Keratinocyte (primary cell): ENCODE measurements around the gene MRGPRF.

Source experiments
- EZH2 ChIP-seq: IDR thresholded peaks from one replicate; pipeline ENCODE4 v1.6.1; 2012; ENCODE audit warnings: inconsistent platforms, mild to moderate bottlenecking, low read length, moderate library complexity
- TF ChIP-seq, protein P1 (sequence below), 3 experiments: IDR thresholded peaks in 1 of 3; conservative IDR thresholded peaks in 1 of 3; optimal IDR thresholded peaks in 1 of 3; 2 replicates in 2 of 3; 3 replicates in 1 of 3; pipeline versions ENCODE3 to v1.5.1; 2011; ENCODE audit warnings: low read length in 3 of 3, mild to moderate bottlenecking in 3 of 3, moderate library complexity in 2 of 3, control low read depth in 1 of 3, inconsistent platforms in 1 of 3; ENCODE audit not compliant: insufficient read depth in 2 of 3; ENCODE audit errors: extremely low read depth in 1 of 3

GRCh38 chr11:68961245-68961644 lies 51.8 kb downstream of the MRGPRF start:
- TF ChIP-seq, protein P1, sequence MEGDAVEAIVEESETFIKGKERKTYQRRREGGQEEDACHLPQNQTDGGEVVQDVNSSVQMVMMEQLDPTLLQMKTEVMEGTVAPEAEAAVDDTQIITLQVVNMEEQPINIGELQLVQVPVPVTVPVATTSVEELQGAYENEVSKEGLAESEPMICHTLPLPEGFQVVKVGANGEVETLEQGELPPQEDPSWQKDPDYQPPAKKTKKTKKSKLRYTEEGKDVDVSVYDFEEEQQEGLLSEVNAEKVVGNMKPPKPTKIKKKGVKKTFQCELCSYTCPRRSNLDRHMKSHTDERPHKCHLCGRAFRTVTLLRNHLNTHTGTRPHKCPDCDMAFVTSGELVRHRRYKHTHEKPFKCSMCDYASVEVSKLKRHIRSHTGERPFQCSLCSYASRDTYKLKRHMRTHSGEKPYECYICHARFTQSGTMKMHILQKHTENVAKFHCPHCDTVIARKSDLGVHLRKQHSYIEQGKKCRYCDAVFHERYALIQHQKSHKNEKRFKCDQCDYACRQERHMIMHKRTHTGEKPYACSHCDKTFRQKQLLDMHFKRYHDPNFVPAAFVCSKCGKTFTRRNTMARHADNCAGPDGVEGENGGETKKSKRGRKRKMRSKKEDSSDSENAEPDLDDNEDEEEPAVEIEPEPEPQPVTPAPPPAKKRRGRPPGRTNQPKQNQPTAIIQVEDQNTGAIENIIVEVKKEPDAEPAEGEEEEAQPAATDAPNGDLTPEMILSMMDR (optimal IDR thresholded peaks at IDR 0.05 in 1 of 3, IDR thresholded peaks at IDR 0.05 in 1 of 3, conservative IDR thresholded peaks at IDR 0.05 in 1 of 3; ENCODE audit: extremely low read depth in 1 of 3, insufficient read depth in 2 of 3, low read length in 3 of 3) = no peak
- no peak for TF ChIP-seq EZH2
